ENCODE data around the gene GOLGA1.

- TF ChIP-seq, protein P1, sequence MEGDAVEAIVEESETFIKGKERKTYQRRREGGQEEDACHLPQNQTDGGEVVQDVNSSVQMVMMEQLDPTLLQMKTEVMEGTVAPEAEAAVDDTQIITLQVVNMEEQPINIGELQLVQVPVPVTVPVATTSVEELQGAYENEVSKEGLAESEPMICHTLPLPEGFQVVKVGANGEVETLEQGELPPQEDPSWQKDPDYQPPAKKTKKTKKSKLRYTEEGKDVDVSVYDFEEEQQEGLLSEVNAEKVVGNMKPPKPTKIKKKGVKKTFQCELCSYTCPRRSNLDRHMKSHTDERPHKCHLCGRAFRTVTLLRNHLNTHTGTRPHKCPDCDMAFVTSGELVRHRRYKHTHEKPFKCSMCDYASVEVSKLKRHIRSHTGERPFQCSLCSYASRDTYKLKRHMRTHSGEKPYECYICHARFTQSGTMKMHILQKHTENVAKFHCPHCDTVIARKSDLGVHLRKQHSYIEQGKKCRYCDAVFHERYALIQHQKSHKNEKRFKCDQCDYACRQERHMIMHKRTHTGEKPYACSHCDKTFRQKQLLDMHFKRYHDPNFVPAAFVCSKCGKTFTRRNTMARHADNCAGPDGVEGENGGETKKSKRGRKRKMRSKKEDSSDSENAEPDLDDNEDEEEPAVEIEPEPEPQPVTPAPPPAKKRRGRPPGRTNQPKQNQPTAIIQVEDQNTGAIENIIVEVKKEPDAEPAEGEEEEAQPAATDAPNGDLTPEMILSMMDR (IDR thresholded peaks at IDR 0.05): no peak
- TF ChIP-seq POLR2A (IDR thresholded peaks at IDR 0.05) (no peak), EP300 (IDR thresholded peaks at IDR 0.05) (no peak), POLR2AphosphoS5 (IDR thresholded peaks at IDR 0.05) (no peak)
Measured at GRCh38 chr9:124964604-124965003, 23.7 kb upstream of the GOLGA1 start.

All from upper lobe of left lung (tissue), 4 donors.